ENCODE data around the gene SPATA31A6. TPM values are rescaled to one million over a fixed set of nuclear protein-coding genes. Genes with fewer than 3 reads are reported as not detected.
"Not testable (repeated sequence)": the region's sequence is repeated elsewhere in the genome, so short reads cannot be mapped to it uniquely, and the experiment has no call there.

Gene SPATA31A6
- total RNA-seq, result not detected in 2 replicates

DNA sequence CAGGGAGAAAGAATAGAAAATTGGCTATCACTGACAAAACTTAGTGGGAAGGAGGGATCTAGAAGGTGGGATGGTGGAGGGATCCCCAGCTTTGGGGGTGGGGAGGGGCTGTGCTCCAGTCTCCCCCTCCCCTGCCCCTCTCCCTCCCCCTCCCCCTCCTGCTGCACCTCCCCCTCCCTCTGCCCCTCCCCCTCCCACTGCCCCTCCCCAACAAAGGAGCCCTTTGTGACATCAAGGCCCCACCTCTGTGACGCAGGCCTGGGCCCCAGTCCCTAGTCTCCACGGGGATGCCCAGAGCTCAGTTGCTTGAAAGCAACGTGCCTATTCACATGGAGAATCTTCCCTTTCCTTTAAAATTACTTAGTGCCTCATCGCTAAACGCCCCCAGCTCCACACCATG lies at the start of gene SPATA31A6:
Gene SPATA31A6, plus strand, starts transcription at position 301 of the 400 bp plus-strand sequence. Its CDS starts 29 bp downstream, at position 330.
- H3K27me3 ChIP-seq (ENCODE audit: control insufficient read depth, insufficient read depth, low read length); H3K4me3 ChIP-seq (ENCODE audit: low read depth, low read length); DNase-seq (ENCODE audit: low read depth); H3K36me3 ChIP-seq (ENCODE audit: control insufficient read depth, insufficient read depth, low read length): not testable (repeated sequence)

DNA sequence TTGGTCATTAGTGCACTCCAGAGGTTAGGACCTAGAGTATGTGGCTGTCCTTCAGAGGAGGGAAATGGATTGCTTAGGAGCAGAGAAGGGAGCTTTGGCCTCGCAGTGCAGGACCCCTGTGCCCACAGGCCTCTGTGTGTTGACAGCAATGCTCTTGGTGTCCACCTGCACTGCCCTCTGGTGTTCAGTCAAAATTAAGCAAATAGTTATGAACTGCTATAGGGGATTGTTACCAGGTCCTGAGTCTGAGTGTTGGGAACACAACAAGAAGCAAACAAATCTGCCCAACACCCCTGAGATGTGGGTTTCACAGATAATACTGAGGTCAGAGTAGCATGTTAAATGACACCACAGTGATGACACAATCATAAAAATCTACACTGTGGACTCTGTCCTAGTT lies 23.2 kb upstream of the SPATA31A6 start:
- not testable (repeated sequence) for H3K4me3 ChIP-seq (ENCODE audit: low read depth, low read length); DNase-seq (ENCODE audit: low read depth); H3K27me3 ChIP-seq (ENCODE audit: control insufficient read depth, insufficient read depth, low read length); H3K36me3 ChIP-seq (ENCODE audit: control insufficient read depth, insufficient read depth, low read length)
- TF ChIP-seq, protein P1, sequence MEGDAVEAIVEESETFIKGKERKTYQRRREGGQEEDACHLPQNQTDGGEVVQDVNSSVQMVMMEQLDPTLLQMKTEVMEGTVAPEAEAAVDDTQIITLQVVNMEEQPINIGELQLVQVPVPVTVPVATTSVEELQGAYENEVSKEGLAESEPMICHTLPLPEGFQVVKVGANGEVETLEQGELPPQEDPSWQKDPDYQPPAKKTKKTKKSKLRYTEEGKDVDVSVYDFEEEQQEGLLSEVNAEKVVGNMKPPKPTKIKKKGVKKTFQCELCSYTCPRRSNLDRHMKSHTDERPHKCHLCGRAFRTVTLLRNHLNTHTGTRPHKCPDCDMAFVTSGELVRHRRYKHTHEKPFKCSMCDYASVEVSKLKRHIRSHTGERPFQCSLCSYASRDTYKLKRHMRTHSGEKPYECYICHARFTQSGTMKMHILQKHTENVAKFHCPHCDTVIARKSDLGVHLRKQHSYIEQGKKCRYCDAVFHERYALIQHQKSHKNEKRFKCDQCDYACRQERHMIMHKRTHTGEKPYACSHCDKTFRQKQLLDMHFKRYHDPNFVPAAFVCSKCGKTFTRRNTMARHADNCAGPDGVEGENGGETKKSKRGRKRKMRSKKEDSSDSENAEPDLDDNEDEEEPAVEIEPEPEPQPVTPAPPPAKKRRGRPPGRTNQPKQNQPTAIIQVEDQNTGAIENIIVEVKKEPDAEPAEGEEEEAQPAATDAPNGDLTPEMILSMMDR (IDR thresholded peaks at IDR 0.05; ENCODE audit: insufficient read depth, low read length, poor library complexity, severe bottlenecking), result peak; percentile 28

DNA sequence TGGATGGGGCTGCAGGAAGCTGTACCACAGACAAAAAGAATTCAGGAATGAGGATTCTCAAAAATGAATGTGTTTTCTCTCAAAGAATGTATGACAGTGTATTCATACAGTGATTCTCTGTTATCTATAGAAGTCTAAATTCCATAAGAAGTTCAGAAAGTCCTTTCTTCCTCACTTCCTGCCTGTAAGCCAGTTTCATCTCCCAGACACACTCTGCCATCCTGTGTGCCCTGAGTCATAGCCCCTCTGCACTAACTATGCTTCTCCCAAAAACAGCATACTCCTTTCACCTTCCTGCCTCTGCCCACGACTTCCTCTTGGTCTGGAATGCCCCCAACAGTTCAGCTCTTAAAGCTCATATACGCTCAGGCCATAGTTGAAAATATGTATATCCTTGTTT lies 36.4 kb downstream of the SPATA31A6 start:
- H3K36me3 ChIP-seq (ENCODE audit: control insufficient read depth, insufficient read depth, low read length); H3K4me3 ChIP-seq (ENCODE audit: low read depth, low read length); DNase-seq (ENCODE audit: low read depth); H3K27me3 ChIP-seq (ENCODE audit: control insufficient read depth, insufficient read depth, low read length): not testable (repeated sequence)

DNA sequence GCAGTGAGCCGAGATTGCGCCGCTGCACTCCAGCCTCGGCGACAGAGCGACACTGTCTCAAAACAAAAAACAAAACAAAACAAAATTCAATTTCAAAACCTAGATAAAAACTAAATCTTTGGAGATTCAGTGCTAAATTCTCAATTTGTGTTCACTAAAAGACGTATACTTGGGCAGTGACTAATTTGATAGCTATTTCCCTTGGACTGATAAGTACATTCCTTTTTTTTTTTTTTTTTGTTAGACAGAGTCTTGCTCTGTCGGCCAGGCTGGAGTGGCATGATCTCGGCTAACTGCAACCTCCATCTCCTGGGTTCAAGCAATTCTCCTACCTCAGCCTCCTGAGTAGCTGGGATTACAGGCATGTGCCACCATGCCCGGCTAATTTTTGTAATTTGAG lies 39.8 kb downstream of the SPATA31A6 start:
- not testable (repeated sequence) for DNase-seq (ENCODE audit: low read depth); H3K27me3 ChIP-seq (ENCODE audit: control insufficient read depth, insufficient read depth, low read length); H3K36me3 ChIP-seq (ENCODE audit: control insufficient read depth, insufficient read depth, low read length); H3K4me3 ChIP-seq (ENCODE audit: low read depth, low read length)

DNA sequence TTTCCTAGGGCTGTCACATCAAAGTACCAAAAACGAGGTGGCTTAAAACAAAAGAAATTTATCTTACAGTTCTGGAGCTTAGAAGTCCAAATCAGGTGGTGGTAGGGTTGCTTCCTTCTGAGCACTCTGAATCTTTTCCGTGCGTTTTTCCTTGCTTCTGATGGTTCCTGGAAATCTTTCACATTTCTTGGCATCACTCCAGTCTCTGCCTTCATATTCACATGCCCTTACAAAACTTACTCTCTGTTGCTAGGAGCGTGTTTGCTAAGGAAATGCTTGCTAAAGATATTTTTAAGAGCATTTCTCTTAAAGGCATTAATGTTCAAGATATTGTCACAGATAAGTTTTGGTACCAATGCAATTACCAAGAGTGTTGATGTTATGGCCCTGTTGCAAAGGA lies 49.6 kb downstream of the SPATA31A6 start:
- H3K27me3 ChIP-seq (ENCODE audit: control insufficient read depth, insufficient read depth, low read length); H3K4me3 ChIP-seq (ENCODE audit: low read depth, low read length); DNase-seq (ENCODE audit: low read depth); H3K36me3 ChIP-seq (ENCODE audit: control insufficient read depth, insufficient read depth, low read length): not testable (repeated sequence)

DNA sequence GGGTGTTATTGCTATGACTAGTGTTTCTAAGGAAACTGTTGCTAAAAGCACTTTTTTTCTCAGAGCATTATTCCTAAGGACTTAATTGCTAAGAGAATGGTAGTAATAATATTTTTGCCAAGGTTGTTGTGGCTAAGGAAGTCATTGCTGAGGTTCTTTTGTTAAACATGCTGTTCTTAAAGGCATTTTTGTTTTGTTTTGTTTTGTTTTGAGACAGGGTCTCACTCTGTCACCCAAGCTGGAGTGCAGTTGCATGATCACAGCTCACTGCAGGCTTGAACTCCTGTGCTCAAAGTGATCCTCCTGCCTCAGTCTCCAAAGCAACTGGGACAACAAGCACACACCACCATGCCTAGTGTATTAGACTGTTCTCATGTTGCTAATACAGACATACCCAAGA lies 51.2 kb downstream of the SPATA31A6 start:
- H3K27me3 ChIP-seq (ENCODE audit: control insufficient read depth, insufficient read depth, low read length); DNase-seq (ENCODE audit: low read depth): not testable (repeated sequence)

DNA sequence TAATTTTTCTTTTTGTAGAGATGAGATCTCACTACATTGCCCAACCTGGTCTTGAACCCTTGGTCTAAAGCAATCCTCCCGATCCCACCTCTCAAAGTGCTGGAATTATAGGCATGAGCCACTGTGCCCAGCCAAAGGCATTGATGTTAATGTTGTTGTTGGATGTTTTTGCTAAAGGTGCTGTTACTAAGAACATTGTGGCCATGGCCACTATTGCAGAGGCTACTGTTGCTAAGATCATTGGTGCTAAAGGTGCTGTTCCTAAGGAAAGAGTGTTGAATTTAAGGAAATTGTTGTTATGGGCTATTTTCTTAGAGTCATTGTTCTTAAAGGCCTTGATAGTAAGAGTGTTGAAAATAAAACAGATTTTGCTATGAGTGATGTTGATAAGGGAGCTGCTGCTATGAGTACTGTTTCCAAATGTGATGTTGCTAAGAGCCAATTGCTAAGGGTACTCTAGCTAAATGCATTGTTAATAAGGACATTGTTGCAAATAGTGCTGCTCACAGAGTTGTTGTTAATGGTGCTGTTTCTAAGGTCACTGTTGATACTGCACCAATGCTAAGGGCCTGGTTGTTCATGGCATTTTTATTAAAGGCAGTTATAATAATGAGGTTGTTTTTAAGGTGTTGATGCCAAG lies 52.0 kb downstream of the SPATA31A6 start:
- DNase-seq (ENCODE audit: low read depth); H3K36me3 ChIP-seq (ENCODE audit: control insufficient read depth, insufficient read depth, low read length); H3K4me3 ChIP-seq (ENCODE audit: low read depth, low read length); H3K27me3 ChIP-seq (ENCODE audit: control insufficient read depth, insufficient read depth, low read length): not testable (repeated sequence)

More for the DNA sequence above, 51.2 kb downstream of the SPATA31A6 start:
- not testable (repeated sequence) for H3K4me3 ChIP-seq (ENCODE audit: low read depth, low read length); H3K36me3 ChIP-seq (ENCODE audit: control insufficient read depth, insufficient read depth, low read length)

DNA sequence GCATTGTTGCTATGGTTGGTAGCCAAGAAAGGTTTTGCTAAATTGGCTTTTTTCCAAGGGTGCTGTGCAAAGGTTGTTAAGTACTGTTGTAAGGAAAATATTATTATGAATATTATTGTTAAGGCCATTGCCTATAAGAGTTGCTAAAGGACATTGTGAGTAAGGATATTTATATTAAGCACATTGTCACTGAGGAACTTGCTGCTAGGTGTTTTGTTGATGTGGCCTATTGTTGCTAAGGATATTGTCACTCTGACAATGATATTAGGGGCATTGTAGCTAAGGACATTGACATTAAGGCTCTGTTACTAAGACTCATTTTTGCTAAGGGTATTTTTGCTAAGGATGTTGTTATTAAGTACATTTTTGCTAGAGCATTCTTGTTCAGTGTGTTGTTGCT lies 52.6 kb downstream of the SPATA31A6 start:
- DNase-seq (ENCODE audit: low read depth); H3K36me3 ChIP-seq (ENCODE audit: control insufficient read depth, insufficient read depth, low read length); H3K4me3 ChIP-seq (ENCODE audit: low read depth, low read length); H3K27me3 ChIP-seq (ENCODE audit: control insufficient read depth, insufficient read depth, low read length): not testable (repeated sequence)

DNA sequence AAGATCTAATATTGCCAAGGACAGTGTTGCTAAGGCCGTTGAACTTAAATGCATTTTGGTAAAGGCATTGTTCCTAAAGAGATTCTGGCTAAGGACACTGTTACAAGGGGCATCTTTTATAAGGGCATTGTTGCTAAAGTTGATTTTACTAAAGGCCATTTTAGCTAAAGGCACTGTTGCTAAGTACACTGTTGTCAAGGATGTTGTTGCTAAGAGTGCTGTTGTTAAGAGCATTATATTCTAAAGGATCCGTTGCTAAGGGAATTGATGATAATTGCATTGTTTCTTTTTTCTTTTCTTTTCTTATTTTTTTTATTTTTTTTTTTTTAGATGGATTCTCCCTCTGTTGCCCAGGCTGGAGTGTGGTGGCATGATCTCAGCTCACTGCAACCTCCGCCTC lies 53.9 kb downstream of the SPATA31A6 start:
- not testable (repeated sequence) for DNase-seq (ENCODE audit: low read depth); H3K27me3 ChIP-seq (ENCODE audit: control insufficient read depth, insufficient read depth, low read length); H3K36me3 ChIP-seq (ENCODE audit: control insufficient read depth, insufficient read depth, low read length); H3K4me3 ChIP-seq (ENCODE audit: low read depth, low read length)

DNA sequence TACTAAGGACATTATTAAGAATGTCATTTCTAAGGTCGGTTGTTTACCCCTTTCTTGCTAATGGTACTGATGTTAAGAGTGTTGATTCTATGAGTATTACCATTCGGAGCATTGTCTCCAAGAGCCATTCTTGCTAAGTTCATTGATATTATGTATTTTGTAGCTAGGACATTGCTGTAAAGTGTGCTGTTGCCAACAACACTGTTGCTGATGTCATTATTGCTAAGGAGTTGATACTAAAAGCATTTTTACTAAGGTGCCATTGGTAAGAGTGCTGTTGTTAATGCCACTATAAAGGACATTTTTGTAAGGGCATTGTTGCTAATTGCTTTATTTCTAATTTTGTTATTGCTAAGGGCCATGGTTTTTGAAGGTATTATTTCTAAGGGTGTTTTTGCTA lies 55.4 kb downstream of the SPATA31A6 start:
- not testable (repeated sequence) for H3K4me3 ChIP-seq (ENCODE audit: low read depth, low read length); DNase-seq (ENCODE audit: low read depth); H3K27me3 ChIP-seq (ENCODE audit: control insufficient read depth, insufficient read depth, low read length); H3K36me3 ChIP-seq (ENCODE audit: control insufficient read depth, insufficient read depth, low read length)

Other genes with a start within 250 kb of the SPATA31A6 start
- 4.9 and 6.3 TPM in 2 replicates for gene CNTNAP3B, start 54.2 kb upstream of the SPATA31A6 start, total RNA-seq